Stimulated activated CD4-positive, alpha-beta T cell treated with anti-CD3 and anti-CD28 coated beads, Interleukin-12 subunit alpha, Interleukin-12 subunit beta, amount 100 ng/mL, for 24 hours (primary cell): ENCODE measurements around the gene RETN.

ENCODE experiments used
- DNase-seq, 2 experiments: peaks; one replicate each; pipeline ENCODE4 v3.0.0-alpha.2; 2020; ENCODE audit warnings: low read depth in 2 of 2

RETN gene

GRCh38 chr19:7657131-7657751 is 11.6 kb upstream of the RETN start:
- no peak for DNase-seq

GRCh38 chr19:7658219-7658686 is 10.6 kb upstream of the RETN start:
- DNase-seq, result no peak

GRCh38 chr19:7661744-7662538 is 6.9 kb upstream of the RETN start:
- no peak for DNase-seq

- no peak for DNase-seq
Observed at GRCh38 chr19:7662657-7663056, 6.2 kb upstream of the RETN start.

GRCh38 chr19:7663706-7664105 is 5.1 kb upstream of the RETN start:
- DNase-seq, result no peak

GRCh38 chr19:7665076-7665475 is 3.8 kb upstream of the RETN start:
- DNase-seq, result no peak

GRCh38 chr19:7669641-7670040 is 792 bp downstream of the RETN start:
- DNase-seq, result no peak

GRCh38 chr19:7670150-7670783 is 1.4 kb downstream of the RETN start:
- DNase-seq, result no peak

- no peak for DNase-seq
Observed at GRCh38 chr19:7670790-7671189, 1.9 kb downstream of the RETN start.

GRCh38 chr19:7672522-7672921 is 3.7 kb downstream of the RETN start:
- DNase-seq, result no peak

- DNase-seq, result no peak
Observed at GRCh38 chr19:7674010-7675005, 5.5 kb downstream of the RETN start.

GRCh38 chr19:7676376-7676775 is 7.5 kb downstream of the RETN start:
- DNase-seq, result no peak

GRCh38 chr19:7676854-7677253 is 8.0 kb downstream of the RETN start, which contains the start of gene MCEMP1:
MCEMP1 (plus strand) TSS chr19:7677090; CDS start chr19:7677121, 31 bp downstream.
- no peak for DNase-seq

- no peak for DNase-seq
Observed at GRCh38 chr19:7677669-7678311, 8.9 kb downstream of the RETN start.

- DNase-seq, result peak; percentile 39 to 54
Observed at GRCh38 chr19:7678971-7679751, 10.3 kb downstream of the RETN start.

- DNase-seq, result no peak
Observed at GRCh38 chr19:7679771-7680605, 11.1 kb downstream of the RETN start.

- peak; percentile 67 to 75 for DNase-seq
Observed at GRCh38 chr19:7680606-7681339, 11.9 kb downstream of the RETN start, which contains the start of gene TRAPPC5. TRAPPC5 (plus strand) TSS chr19:7680833; CDS start chr19:7682254, 1,421 bp downstream.
